PC-9 (cell line): ENCODE data around the gene DST. TPM values are rescaled to one million over a fixed set of nuclear protein-coding genes. Genes with fewer than 3 reads are reported as not detected.
A peak's percentile ranks its signal among the peaks of the same experiment; 100 is the strongest.

Experiments used
- BruUV-seq: library from RNA; stranded (reverse); fragments of 400-500 nt; replicated peaks from 2 replicates; lab custom pipeline; 2021; lab: Mats Ljungman, UMichigan
- CTCF ChIA-PET: fragments of 300-600 bp; sonication (Branson Sonifier 250); formaldehyde crosslinking; loops from one replicate; lab custom pipeline; 2022; ENCODE audit warnings: antibody characterized with exemption; lab: Charles Lee
- POLR2A ChIA-PET: fragments of 300-600 bp; sonication (Branson Sonifier 250); formaldehyde crosslinking; loops from one replicate; lab custom pipeline; 2022; ENCODE audit warnings: antibody characterized with exemption; ENCODE audit not compliant: unreplicated experiment; lab: Charles Lee
- DNase-seq, 2 experiments: peaks; one replicate each; pipeline versions ENCODE4 v3.0.0 to v3.0.0-alpha.2; 2015 to 2022; ENCODE audit warnings: mixed read lengths in 1 of 2
- H2AFZ ChIP-seq: fragments of 200-600 bp; sonication (generic); 2 replicates; pipeline ENCODE4 v1.8.1; 2017; ENCODE audit warnings: antibody characterized with exemption
- H3F3A ChIP-seq: fragments of 200-600 bp; sonication (generic); 2 replicates; pipeline ENCODE4 v1.8.1; 2017; ENCODE audit warnings: antibody characterized with exemption, mild to moderate bottlenecking, low read depth; ENCODE audit not compliant: insufficient read depth
- H3K27ac ChIP-seq: fragments of 200-600 bp; sonication (generic); 2 replicates; pipeline ENCODE4 v1.6.1; 2016; ENCODE audit warnings: mixed run types
- H3K27me3 ChIP-seq: fragments of 200-600 bp; sonication (generic); 2 replicates; pipeline ENCODE4 v1.6.1; 2016; ENCODE audit warnings: low read depth, mixed run types; ENCODE audit not compliant: insufficient read depth
- H3K36me3 ChIP-seq: fragments of 200-600 bp; sonication (generic); 2 replicates; pipeline ENCODE4 v1.6.1; 2016; ENCODE audit warnings: low read depth, mixed run types
- H3K4me1 ChIP-seq: fragments of 200-600 bp; sonication (generic); replicated peaks from 2 replicates; pipeline ENCODE4 v1.6.1; 2016; ENCODE audit warnings: mixed run types; ENCODE audit not compliant: insufficient read depth
- H3K4me2 ChIP-seq: fragments of 200-600 bp; sonication (generic); 2 replicates; pipeline ENCODE4 v1.6.1; 2017; ENCODE audit warnings: mixed run types
- H3K4me3 ChIP-seq: fragments of 200-600 bp; sonication (generic); 2 replicates; pipeline ENCODE4 v1.6.1; 2016; ENCODE audit warnings: mixed run types
- H3K79me2 ChIP-seq: fragments of 200-600 bp; sonication (generic); 2 replicates; pipeline ENCODE4 v1.6.1; 2017; ENCODE audit warnings: low read depth, mixed run types
- H3K9me2 ChIP-seq: fragments of 200-600 bp; sonication (generic); 2 replicates; pipeline ENCODE4 v1.8.1; 2017; ENCODE audit warnings: mild to moderate bottlenecking; ENCODE audit not compliant: insufficient read depth
- H3K9me3 ChIP-seq: fragments of 200-600 bp; sonication (generic); 2 replicates; pipeline ENCODE4 v1.8.1; 2016; ENCODE audit warnings: low read depth; ENCODE audit not compliant: insufficient read depth
- H4K20me1 ChIP-seq: fragments of 200-600 bp; sonication (generic); 2 replicates; pipeline ENCODE4 v1.8.1; 2017; ENCODE audit not compliant: insufficient read depth
- CTCF ChIP-seq: fragments of 200-600 bp; sonication (generic); conservative IDR thresholded peaks from 2 replicates; pipeline ENCODE4 v1.6.1; 2017; ENCODE audit warnings: mixed run types, antibody characterized with exemption, mild to moderate bottlenecking, moderate library complexity
- EZH2 ChIP-seq: fragments of 200-600 bp; sonication (generic); IDR thresholded peaks from 2 replicates; pipeline ENCODE4 v1.8.0; 2017; ENCODE audit warnings: antibody characterized with exemption, low read depth
- intact Hi-C: fragments of 100-400 bp; cut with micrococcal nuclease; formaldehyde crosslinking; loops from one replicate; pipeline ENCODE4 v1.10.0; 2022; ENCODE audit not compliant: unreplicated experiment
- total RNA-seq: library from RNA; stranded (reverse); gene quantifications from 2 replicates; pipeline ENCODE4 v1.2.3, GENCODE V29; 2021

DST gene
- total RNA-seq, 1 experiment from 2014 or later, result 217 TPM

GRCh38 chr6:56649782-56650181 lies 7.1 kb upstream of the DST start:
- DNase-seq, result no peak
- Histone ChIP-seq H2AFZ (no peak overlapping the region), H3K27me3 (no peaks in the 10 kb centered on the region), H3K9me2 (no peaks in the 10 kb centered on the region), H3F3A (peaks cover 19% of the 10 kb centered on the region), H3K79me2 (0 out of 2 replicates have a peak, but pooled peaks cover 7% of the 10 kb centered on the region), H3K4me1 (peaks cover 33% of the 10 kb centered on the region), H3K36me3 (peaks cover 57% of the 10 kb centered on the region), H3K27ac (no peak overlapping the region), H4K20me1 (no peaks in the 10 kb centered on the region), H3K4me3 (no peak overlapping the region), H3K4me2 (no peak overlapping the region), H3K9me3 (no peaks in the 10 kb centered on the region)
- intact Hi-C loops, result loop anchor here (5.0 kb wide), 1 partner anchor 193 kb away; no protein-coding TSS in a partner anchor
- TF ChIP-seq CTCF, result no peak
- TF ChIP-seq EZH2, result no peak
- no TSS peak for BruUV-seq
- POLR2A ChIA-PET, result no interaction called here
- CTCF ChIA-PET, result no interaction called here

DNA sequence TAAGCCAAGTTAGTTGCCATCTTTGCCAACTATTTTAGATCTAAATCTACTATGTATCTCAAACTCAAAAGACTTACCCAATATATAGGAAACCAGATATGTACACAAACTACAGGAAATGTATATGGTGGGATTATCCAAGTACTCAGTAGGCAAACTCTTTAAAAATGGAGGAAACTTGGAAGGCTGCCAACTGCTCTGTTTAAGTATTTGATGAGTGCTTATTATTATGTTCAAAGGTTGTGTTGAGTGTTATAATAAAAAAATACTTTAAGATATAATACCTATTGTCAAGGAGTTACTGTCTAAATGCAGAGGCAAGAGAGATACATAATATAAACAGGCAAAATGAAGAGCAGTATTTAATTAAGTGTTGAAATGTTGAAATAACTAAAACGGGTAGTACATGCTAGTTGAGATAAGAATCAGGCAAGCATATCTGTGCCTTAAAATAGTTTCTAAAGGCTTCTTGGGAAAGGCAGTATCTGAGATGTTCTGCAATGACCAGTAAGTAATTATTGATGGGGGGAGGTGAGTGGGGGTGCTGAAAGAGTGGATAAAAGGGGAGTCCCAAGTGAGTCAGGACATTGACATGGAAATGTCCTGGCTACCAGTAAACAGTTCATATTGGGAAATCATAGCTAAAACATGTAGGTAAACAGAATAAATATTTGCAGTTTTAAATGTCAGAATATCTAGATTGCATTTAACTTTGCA lies 6.5 kb upstream of the DST start:
- H3K9me3 ChIP-seq, result no peaks in the 10 kb centered on the region
- TF ChIP-seq CTCF, result no peak
- TF ChIP-seq EZH2, result no peak
- POLR2A ChIA-PET, result no interaction called here
- no TSS peak for BruUV-seq
- H3K79me2 ChIP-seq, result 0 out of 2 replicates have a peak, but pooled peaks cover 7% of the 10 kb centered on the region
- no peak overlapping the region for H2AFZ ChIP-seq
- DNase-seq, result peak in 1 of 2 experiments; percentile 39
- H3K4me2 ChIP-seq, result no peak overlapping the region
- no peaks in the 10 kb centered on the region for H3K9me2 ChIP-seq
- H3K27ac ChIP-seq, result no peak overlapping the region
- H4K20me1 ChIP-seq, result no peaks in the 10 kb centered on the region
- intact Hi-C loops, result no loop called here
- CTCF ChIA-PET, result no interaction called here
- H3K36me3 ChIP-seq, result peaks cover 59% of the 10 kb centered on the region
- H3K4me3 ChIP-seq, result no peak overlapping the region
- no peaks in the 10 kb centered on the region for H3K27me3 ChIP-seq
- H3K4me1 ChIP-seq, result peaks cover 32% of the 10 kb centered on the region
- peaks cover 19% of the 10 kb centered on the region for H3F3A ChIP-seq

DNA sequence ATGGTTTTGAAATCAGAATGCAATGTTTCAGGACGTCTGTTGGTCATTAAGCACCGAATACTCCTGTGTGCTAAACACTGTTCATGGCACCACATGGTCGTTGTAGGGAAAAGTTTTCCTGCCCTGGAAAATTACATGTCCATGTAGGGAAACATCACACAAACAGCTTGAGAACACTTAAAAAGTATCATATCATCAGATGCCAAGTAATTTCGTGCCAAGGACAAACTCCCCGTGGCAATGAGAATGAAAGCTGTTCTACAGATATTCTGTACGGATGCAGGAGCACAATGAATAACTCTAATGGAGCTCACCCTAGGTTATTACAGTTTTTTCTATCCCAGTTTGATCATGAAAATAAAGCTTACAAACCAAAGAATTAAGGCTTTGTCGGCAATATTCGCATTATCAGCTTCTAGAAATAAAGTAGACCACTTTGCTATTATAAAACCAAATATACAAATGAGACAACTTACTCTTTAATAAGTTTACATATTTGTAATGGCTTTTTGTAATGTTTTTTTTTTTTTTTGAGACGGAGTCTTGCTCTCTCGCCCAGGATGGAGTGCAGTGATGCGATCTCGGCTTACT lies 4.6 kb upstream of the DST start:
- DNase-seq, result no peak
- Histone ChIP-seq H3K9me2 (no peaks in the 10 kb centered on the region), H3K27ac (no peak overlapping the region), H4K20me1 (no peaks in the 10 kb centered on the region), H3K27me3 (no peaks in the 10 kb centered on the region), H3K79me2 (0 out of 2 replicates have a peak, but pooled peaks cover 7% of the 10 kb centered on the region), H2AFZ (no peak overlapping the region), H3K4me3 (no peak overlapping the region), H3K9me3 (no peaks in the 10 kb centered on the region), H3K36me3 (peaks cover 58% of the 10 kb centered on the region), H3K4me2 (no peak overlapping the region), H3F3A (peaks cover 9% of the 10 kb centered on the region; the same call in 1 of the 2 replicates), H3K4me1 (peaks cover 23% of the 10 kb centered on the region)
- intact Hi-C loops, result no loop called here
- TF ChIP-seq CTCF (no peak), EZH2 (no peak)
- BruUV-seq, result no TSS peak
- ChIA-PET POLR2A (no interaction called here), CTCF (interaction anchor here (0.7 kb wide), 1 partner anchor 267 kb away, joined by 4 read pairs; no protein-coding TSS in a partner anchor)
